HG03159 (cell line): ENCODE data around the gene ALAS1.
"Not testable (repeated sequence)": the region's sequence is repeated elsewhere in the genome, so short reads cannot be mapped to it uniquely, and the experiment has no call there.

Source experiments
- ATAC-seq: cut with Tn5 transposase; IDR thresholded peaks from one replicate; pipeline ENCODE4 v1.9.1; 2021; ENCODE audit warnings: mild to moderate bottlenecking, moderate library complexity; ENCODE audit not compliant: unreplicated experiment

Gene ALAS1

DNA sequence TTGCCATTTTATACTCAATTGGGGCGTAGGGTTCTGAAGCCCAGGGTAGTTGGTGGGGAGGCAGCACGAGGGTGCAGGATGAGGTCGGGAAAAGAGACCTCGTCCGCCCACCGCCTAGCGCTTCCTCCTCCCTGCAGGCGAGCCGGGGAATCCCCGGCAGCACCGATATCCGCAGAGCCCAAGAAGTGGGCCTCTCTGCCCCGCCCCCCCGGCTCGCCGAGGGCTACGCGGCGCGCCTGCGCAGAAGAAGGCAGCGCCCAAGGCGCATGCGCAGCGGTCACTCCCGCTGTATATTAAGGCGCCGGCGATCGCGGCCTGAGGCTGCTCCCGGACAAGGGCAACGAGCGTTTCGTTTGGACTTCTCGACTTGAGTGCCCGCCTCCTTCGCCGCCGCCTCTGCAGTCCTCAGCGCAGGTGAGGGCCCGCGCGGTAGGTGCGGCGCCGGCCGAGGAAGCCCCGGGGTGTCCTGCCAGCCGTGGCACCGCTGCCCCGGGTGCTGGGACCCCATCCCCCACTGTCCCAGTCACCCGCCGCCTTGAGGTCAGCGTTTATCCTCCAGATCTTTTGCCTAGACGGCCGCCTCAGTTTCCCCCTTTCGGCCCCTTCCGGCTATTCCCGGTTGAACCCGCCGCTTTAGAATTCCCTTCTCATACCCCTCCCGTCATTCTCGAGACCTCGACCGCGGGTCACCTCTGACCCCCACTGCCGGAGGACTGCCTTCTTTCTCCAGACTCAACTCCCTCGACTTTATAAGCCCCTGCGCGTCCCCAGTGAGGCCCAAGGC is at the start of gene ALAS1:
Gene ALAS1, plus strand, starts transcription at position 319 of the 784 bp plus-strand sequence. CDS start 1,082 bp downstream, outside the sequence.
- ATAC-seq, result peak; percentile 84

DNA sequence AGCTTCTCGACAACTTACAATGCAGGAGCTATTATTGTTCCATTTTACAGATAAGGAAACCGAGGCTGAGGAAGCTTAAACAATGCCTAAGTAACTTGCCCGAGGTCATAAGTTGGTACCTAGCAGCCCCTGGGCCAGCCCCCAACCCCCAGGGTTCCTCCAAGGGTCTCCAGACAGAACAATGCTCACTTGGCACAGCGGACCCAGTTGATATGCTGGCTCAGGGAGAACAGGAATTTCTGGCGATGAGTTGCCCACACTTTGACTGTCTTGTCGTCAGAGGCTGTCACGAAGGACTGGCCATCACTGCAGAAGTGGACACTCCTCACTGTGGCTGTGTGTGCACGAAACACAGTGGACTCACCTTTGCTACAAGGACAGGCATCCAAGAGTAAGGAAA is 48.9 kb upstream of the ALAS1 start:
- no peak for ATAC-seq

DNA sequence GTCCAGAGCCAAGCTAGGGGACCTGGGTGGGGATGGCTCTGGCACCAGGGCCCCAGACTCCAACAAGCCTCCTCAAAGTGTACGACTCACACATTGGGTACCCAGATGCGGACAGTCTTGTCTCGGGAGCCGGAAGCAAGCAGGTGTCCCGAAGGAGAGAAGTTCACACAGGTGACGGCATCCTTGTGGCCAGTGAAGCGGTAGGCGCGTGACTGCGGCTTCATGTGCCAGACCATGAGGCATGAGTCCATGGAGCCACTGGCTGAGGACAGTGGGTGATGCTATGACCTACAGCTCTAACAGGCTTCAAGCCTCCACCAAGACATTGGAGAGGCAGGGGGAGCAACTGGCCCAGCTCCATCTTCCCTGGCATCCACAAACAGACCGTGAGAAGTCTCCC is 48.2 kb upstream of the ALAS1 start:
- ATAC-seq, result no peak

DNA sequence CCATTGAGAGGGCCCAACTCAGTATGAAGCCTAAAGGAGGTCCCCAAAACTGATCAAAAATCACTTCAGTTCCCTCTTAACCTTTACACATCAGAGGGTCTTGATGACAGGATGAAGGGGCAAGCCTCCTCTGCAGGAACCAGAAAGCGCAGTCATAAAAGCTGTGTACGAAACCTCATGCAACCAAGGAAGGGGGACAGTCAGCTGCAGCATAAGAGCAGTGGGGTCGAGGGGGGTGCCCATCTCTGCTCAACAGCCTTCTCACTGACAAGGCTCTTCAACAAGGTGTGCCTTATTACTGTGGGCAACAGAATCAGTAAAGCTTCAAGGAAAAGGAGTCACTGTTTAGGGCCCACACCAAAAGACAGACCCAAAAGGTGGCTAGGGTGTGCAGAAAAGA is 47.6 kb upstream of the ALAS1 start:
- ATAC-seq, result no peak

DNA sequence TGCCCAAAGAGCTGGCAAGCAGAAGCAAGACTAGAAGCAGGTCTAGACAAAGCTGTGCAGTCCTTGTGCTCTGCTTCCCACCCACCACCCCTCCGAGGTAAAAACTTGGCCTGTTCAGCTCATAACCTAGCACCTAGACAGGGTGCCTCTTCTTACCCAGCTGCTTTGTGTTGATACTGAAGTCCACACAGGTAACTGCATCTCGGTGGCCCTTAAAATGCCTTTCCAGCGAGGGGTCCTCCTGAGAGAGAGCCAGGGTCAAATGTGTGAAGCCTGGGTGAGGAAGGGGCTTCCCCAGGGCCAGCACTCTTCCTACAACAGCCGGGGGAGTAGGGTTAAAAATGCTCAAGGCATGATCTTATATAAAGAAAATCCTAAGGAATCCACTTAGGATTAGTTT is 47.1 kb upstream of the ALAS1 start:
- ATAC-seq, result no peak

DNA sequence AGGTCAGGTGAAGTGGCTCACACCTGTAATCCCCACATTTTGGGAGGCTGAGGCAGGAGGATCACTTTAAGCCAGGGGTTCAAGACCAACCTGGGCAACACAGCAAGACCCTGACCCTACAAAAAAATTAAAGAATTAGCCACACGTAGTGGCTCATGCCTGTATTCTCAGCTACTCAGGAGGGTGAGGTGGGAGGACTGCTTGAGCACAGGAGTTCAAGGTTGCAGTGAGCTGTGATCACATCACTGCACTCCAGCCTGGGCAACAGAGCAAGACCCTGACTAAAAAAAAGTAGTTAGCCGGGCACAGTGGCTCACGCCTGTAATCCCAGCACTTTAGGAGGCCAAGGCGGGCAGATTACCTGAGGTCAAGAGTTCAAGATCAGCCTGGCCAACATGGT is 46.0 kb upstream of the ALAS1 start:
- not testable (repeated sequence) for ATAC-seq

GRCh38 chr3:52153389-52154096 is 44.4 kb upstream of the ALAS1 start:
- ATAC-seq, result no peak

DNA sequence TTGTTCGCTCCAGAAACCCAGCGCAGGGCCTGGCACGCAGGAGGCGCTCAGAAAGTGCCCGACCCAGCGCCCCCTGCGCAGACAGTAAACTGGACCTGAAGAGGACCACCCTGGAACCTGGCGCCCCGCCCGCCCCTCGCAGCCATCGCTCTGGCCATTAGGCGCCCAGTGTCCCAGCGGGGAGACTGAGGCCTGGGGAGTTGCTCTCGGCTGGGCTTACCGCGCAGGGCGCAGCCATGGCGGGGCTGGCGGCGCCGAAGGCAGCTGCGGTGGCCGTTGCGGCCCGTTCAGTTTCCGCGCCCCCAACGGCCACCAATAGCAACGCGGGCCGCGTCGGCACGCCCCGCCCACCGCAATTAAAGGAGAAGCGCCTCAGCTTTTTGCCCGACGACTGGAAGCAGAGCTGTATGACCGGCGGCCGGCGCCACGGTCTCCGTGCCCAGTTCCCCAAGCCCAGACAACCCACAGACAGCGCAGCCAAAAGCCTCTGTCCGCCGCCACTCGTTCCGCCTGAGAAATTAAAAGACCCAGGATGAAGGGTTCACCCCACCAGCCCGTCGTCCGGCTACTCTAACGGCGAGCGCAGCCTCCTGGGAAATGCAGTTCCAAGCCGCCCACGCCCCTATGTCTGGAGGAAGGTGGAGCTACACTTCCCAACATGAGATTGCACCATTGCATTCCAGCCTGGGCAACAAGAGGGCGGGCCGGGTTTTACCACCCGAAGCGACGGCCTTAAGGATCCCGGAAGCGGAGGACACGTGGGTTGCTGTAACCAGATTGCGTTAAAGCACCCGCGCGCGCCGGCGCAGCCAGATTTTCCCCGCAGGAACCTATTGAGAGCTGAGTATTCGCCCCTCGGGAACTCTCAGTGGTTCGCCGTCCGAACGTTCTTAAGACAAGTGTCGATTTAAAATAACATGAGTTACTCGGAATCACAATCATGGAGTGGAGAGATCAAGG is 43.5 kb upstream of the ALAS1 start, which contains the start of gene POC1A:
Gene POC1A, minus strand, starts transcription at position 289 of the 960 bp plus-strand sequence. Its CDS starts 51 bp downstream, at position 238.
- ATAC-seq, result peak; percentile 85

DNA sequence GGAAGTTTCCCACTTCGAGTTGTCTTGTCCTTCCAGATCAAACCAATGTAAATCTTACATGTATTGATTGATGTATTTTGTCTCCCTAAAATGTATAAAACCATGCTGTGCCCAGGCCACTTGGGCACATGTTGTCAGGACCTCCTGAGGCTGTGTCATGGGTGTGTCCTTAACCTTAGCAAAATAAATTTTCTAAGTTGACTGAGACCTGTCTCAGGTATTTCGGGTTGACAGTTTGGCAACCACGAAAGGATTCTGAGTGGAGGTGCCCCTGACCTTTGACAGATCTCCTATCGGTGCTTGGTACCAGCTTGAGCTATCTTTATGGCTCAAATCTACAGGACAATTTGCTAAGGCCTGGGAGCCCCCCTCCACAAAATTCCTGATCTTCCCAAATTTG is 42.0 kb upstream of the ALAS1 start:
- no peak for ATAC-seq

DNA sequence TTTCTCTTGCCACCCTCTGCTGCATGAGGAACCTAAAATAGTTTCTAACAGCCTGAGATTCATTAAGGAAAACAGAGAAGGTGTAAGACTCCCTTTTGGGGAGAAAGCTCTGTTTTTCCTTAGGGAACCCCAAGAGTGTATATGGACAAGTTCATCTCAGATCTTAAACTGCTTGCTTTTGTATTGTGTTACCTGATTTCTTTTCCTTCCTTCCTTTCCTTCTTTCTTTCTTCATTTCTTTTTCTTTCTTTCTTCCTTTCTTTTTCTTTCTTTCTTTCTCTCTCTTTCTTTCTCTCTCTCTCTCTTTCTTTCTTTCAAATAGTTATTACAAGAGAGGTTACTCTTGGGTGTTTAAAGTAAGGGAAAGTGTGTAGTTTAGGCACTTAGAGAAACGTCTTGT is 38.5 kb upstream of the ALAS1 start:
- no peak for ATAC-seq

DNA sequence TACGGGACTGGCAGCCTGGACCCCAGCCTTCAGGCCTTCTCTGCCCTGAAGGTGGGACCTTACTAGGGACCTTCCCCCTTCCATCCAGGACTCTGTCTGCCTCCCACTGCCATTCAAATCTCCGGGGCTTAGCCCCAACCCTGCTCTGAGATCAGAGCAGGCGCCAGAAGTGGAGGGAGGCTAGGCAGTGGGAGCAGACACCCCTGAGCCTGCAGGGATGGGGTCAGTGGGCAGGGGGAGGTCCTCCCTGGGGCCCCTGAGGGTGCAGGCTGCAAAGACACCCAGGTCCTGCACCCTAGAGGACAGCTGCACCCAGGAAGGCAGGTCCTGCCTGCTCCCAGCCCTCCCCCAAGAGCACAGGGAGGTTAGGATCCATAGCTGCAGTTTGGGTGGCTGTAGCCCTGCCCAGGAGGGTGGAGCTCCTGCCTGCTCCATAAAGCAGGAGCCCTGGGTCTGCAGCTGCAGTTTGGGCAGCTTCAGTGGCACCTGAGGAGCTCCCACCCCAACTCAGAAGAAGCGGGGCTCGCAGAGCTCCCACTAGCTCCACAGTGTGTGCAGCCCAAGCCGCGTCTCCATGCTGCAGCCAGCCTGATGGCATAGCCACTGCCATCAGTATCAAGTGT is 35.6 kb upstream of the ALAS1 start:
- no peak for ATAC-seq

- ATAC-seq, result no peak
Measured at GRCh38 chr3:52167240-52167639, 30.7 kb upstream of the ALAS1 start.

- ATAC-seq, result not testable (repeated sequence)
Measured at GRCh38 chr3:52170217-52170616, 27.7 kb upstream of the ALAS1 start.

GRCh38 chr3:52171514-52172261 is 26.3 kb upstream of the ALAS1 start:
- ATAC-seq, result no peak

- no peak for ATAC-seq
Measured at GRCh38 chr3:52172262-52172757, 25.6 kb upstream of the ALAS1 start.

GRCh38 chr3:52173101-52173500 is 24.9 kb upstream of the ALAS1 start:
- no peak for ATAC-seq

DNA sequence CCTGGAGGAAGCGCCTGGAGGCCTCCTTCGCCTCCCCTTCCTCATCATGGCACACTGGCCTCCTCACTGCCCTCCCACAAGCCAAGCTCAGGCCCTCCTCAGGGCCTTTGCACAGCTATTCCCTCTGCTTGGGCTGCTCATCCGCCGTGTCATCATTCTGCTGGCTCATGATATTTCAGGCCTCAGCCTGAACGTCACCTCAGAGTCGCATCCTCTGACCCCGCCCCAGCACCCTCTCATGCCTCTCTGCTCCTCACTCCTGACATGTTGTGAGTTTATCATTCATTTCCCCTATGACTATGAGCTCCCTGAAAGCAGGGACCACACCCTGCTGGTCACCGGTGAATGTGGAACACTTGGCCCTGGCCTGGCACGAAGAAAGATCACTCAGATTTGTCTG is 23.1 kb upstream of the ALAS1 start:
- no peak for ATAC-seq

GRCh38 chr3:52175416-52176179 is 22.4 kb upstream of the ALAS1 start:
- no peak for ATAC-seq

- no peak for ATAC-seq
Measured at GRCh38 chr3:52176180-52176752, 21.7 kb upstream of the ALAS1 start.
